ENCODE data around the gene G6PC3.

GRCh38 chr17:44061446-44061845 is 9.1 kb upstream of the G6PC3 start:
- TF ChIP-seq CTCF (IDR thresholded peaks at IDR 0.05) (no peak), POLR2A (IDR thresholded peaks at IDR 0.05) (no peak)

Data from lower leg skin (tissue), 3 donors.